Stomach (tissue), 4 donors: ENCODE data around the gene EYA2.

Experiments
- CTCF ChIP-seq, 7 experiments: fragments of 450-650 bp in 4 of 7; fragments of 200-600 bp in 3 of 7; sonication (generic) in 3 of 7; IDR thresholded peaks; one replicate each; pipeline ENCODE4 v1.5.1; 2016 to 2019; ENCODE audit warnings: antibody characterized with exemption in 7 of 7, control low read depth in 2 of 7, mild to moderate bottlenecking in 1 of 7
- POLR2A ChIP-seq, 4 donors: fragments of 450-650 bp; IDR thresholded peaks; one replicate each; pipeline ENCODE4 v1.6.1; 2016; ENCODE audit warnings: antibody characterized with exemption in 4 of 4, control low read depth in 2 of 4, mild to moderate bottlenecking in 1 of 4, moderate library complexity in 1 of 4
- POLR2AphosphoS5 ChIP-seq, 3 donors: sonication (generic); formaldehyde crosslinking; IDR thresholded peaks; one replicate each; pipeline ENCODE4 v1.6.1; 2016; ENCODE audit warnings: antibody characterized with exemption in 3 of 3

- TF ChIP-seq POLR2A (IDR thresholded peaks at IDR 0.05) (no peak), POLR2AphosphoS5 (IDR thresholded peaks at IDR 0.05) (no peak), CTCF (IDR thresholded peaks at IDR 0.05) (no peak)
These were observed 1.6 kb upstream of the EYA2 start for GRCh38 chr20:46893051-46893450.
